Epithelial cell of proximal tubule (primary cell): Measurements from ENCODE around the gene SLC25A42. TPM values are rescaled to one million over a fixed set of nuclear protein-coding genes. Genes with fewer than 3 reads are reported as not detected.
"Not testable (repeated sequence)": the region's sequence is repeated elsewhere in the genome, so short reads cannot be mapped to it uniquely, and the experiment has no call there.

Source experiments
- DNase-seq: peaks from one replicate; pipeline ENCODE4 v3.0.0-alpha.2; 2011; ENCODE audit warnings: low read depth
- H3K4me3 ChIP-seq: 2 replicates; pipeline ENCODE4 v1.5.1; 2011; ENCODE audit warnings: low read depth, mild to moderate bottlenecking, low read length
- CTCF ChIP-seq: conservative IDR thresholded peaks from 2 replicates; pipeline ENCODE4 v1.5.1; 2012; ENCODE audit warnings: low read depth, mild to moderate bottlenecking, low read length
- total RNA-seq: library from RNA; depleted of rRNA; stranded (reverse); fragments of >200 nt; gene quantifications from 2 replicates; pipeline ENCODE4 v1.2.3, GENCODE V29; 2015

The SLC25A42 gene
- total RNA-seq, 1 donor from 2014 or later, result 2.9 TPM

GRCh38 chr19:19105365-19106055, 41.7 kb downstream of the SLC25A42 start:
- no peak for DNase-seq
- peak overlapping the region; percentile 61 for H3K4me3 ChIP-seq
- TF ChIP-seq CTCF, result no peak

GRCh38 chr19:19106056-19106551, 42.3 kb downstream of the SLC25A42 start:
- DNase-seq, result no peak
- TF ChIP-seq CTCF, result no peak
- peak overlapping the region; percentile 61 for H3K4me3 ChIP-seq

GRCh38 chr19:19106938-19107337, 43.1 kb downstream of the SLC25A42 start:
- DNase-seq, H3K4me3 ChIP-seq: not testable (repeated sequence)

GRCh38 chr19:19107654-19108053, 43.9 kb downstream of the SLC25A42 start:
- no peak for TF ChIP-seq CTCF
- DNase-seq, result no peak
- H3K4me3 ChIP-seq, result no peak overlapping the region

GRCh38 chr19:19109601-19110000, 45.8 kb downstream of the SLC25A42 start:
- TF ChIP-seq CTCF, result no peak
- H3K4me3 ChIP-seq, result no peak overlapping the region
- no peak for DNase-seq

- no peak for DNase-seq
- H3K4me3 ChIP-seq, result peak overlapping the region; percentile 25
- peak; percentile 35 for TF ChIP-seq CTCF
Measured at GRCh38 chr19:19110410-19111135, 46.8 kb downstream of the SLC25A42 start.

- no peak for TF ChIP-seq CTCF
- DNase-seq, result no peak
Measured at GRCh38 chr19:19111136-19111835, 47.5 kb downstream of the SLC25A42 start.

More at GRCh38 chr19:19111136-19111835, 47.5 kb downstream of the SLC25A42 start:
- H3K4me3 ChIP-seq, result no peak overlapping the region
